ENCODE results near the gene SH3GLB1. TPM values are rescaled to one million over a fixed set of nuclear protein-coding genes. Genes with fewer than 3 reads are reported as not detected.

Gene SH3GLB1
- total and polyA plus RNA-seq, 2 of the 8 experiments (the other 6 are each of a cell fraction or from before 2014, with no cell fraction given) = 7.7 to 43.1 TPM

- no peak for TF ChIP-seq EP300 (IDR thresholded peaks at IDR 0.05; ENCODE audit: borderline replicate concordance in 1 of 2, low read depth in 2 of 2, low read length in 2 of 2)
Observed at GRCh38 chr1:86795316-86795715, 90.9 kb downstream of the SH3GLB1 start (continued).

Other genes starting within 250 kb of the SH3GLB1 start
- gene CLCA1, start 235.6 kb upstream of the SH3GLB1 start, total RNA-seq (2021; fragmentation: NEBNext Ultra II Directional; extraction: Animal tissue kit (Norgen Biotek cat#: 25700)) = not detected in 2 replicates
- not detected in 2 replicates for gene CLCA1, start 235.6 kb upstream of the SH3GLB1 start, polyA plus RNA-seq (2011; rRNA removed)
- not detected in 2 replicates for gene CLCA4, start 157.5 kb upstream of the SH3GLB1 start, total RNA-seq (2021; fragmentation: NEBNext Ultra II Directional; extraction: Animal tissue kit (Norgen Biotek cat#: 25700))
- not detected in 2 replicates for gene CLCA4, start 157.5 kb upstream of the SH3GLB1 start, polyA plus RNA-seq (2011; rRNA removed)
- 151 and 163 TPM in 2 replicates for gene SELENOF, start 209.6 kb downstream of the SH3GLB1 start, total RNA-seq (2021; fragmentation: NEBNext Ultra II Directional; extraction: Animal tissue kit (Norgen Biotek cat#: 25700))
- gene SELENOF, start 209.6 kb downstream of the SH3GLB1 start, polyA plus RNA-seq (2011; rRNA removed) = 39.7 and 70.7 TPM in 2 replicates
- 24.0 and 28.3 TPM in 2 replicates for gene HS2ST1, start 210.1 kb downstream of the SH3GLB1 start, total RNA-seq (2021; fragmentation: NEBNext Ultra II Directional; extraction: Animal tissue kit (Norgen Biotek cat#: 25700))
- gene HS2ST1, start 210.1 kb downstream of the SH3GLB1 start, polyA plus RNA-seq (2011; rRNA removed) = 2.9 and 5.2 TPM in 2 replicates